ENCODE data around the gene SEM1. TPM values are rescaled to one million over a fixed set of nuclear protein-coding genes. Genes with fewer than 3 reads are reported as not detected.
"Not testable (repeated sequence)": the region's sequence is repeated elsewhere in the genome, so short reads cannot be mapped to it uniquely, and the experiment has no call there.

Gene SEM1
- total and polyA plus RNA-seq, 5 experiments from 2014 or later = 29.3 to 120 (median 112) TPM

DNA sequence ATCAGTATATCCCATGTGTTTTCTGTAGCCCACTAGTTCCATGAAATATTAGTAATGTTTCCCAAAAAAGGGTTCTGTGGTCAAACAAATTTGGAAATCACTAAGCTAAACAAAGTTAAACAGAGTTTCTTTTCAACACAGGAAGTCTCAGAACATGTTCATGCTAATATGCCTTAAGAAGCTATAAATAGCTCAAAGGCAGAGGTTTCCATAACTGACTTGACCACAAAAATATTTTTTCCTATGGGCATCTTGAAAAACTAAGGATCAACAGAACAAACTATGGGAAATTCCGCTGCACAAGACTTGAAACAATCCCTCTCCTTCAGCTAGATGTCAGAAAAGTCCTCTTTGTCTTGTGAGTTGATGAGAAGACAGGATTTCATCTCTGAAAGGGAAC is 59.7 kb downstream of the SEM1 start:
- Mint-ChIP-seq H3K27me3 (no peaks in the 10 kb centered on the region), H3K9me3 (peaks cover 0 to 8% (median 3%) of the 10 kb centered on the region in 9 donors), H3K36me3 (peaks cover 12 to 25% (median 12%) of the 10 kb centered on the region in 3 donors), H3K4me3 (no peak overlapping the region), H3K4me1 (peaks cover 0 to 8% (median under 1%) of the 10 kb centered on the region in 4 donors), H3K27ac (no peak overlapping the region)
- POLR2A ChIA-PET = no interaction called here
- ATAC-seq (no peak), DNase-seq (no peak)

DNA sequence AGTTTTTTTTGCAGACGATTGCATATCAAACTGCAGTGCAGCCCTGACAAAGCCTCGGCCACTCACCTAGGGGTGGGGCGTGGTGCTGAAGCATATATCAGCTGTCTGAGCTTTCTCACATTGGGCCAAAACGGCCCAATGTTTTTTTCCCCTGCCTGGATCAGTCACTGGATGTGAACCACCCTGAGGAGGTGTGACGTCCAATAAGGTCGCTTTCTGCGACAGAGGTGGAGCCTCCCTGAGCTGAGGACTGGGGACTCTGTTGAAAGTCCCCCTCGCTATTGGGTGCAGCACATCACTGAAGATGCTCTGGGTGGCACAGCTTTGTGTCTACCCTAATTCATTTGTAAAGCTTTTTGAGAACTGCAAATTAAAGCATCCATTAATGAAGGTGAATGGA is 60.9 kb downstream of the SEM1 start:
- no peak overlapping the region for H3K4me3 Mint-ChIP-seq
- peaks cover 0 to 8% (median 3%) of the 10 kb centered on the region in 9 donors for H3K9me3 Mint-ChIP-seq
- peaks cover 0 to 8% (median under 1%) of the 10 kb centered on the region in 4 donors for H3K4me1 Mint-ChIP-seq
- ATAC-seq (no peak), DNase-seq (no peak)
- H3K36me3 Mint-ChIP-seq = peaks cover 14 to 31% (median 17%) of the 10 kb centered on the region in 3 donors
- POLR2A ChIA-PET = no interaction called here
- no peaks in the 10 kb centered on the region for H3K27me3 Mint-ChIP-seq
- H3K27ac Mint-ChIP-seq = no peak overlapping the region

DNA sequence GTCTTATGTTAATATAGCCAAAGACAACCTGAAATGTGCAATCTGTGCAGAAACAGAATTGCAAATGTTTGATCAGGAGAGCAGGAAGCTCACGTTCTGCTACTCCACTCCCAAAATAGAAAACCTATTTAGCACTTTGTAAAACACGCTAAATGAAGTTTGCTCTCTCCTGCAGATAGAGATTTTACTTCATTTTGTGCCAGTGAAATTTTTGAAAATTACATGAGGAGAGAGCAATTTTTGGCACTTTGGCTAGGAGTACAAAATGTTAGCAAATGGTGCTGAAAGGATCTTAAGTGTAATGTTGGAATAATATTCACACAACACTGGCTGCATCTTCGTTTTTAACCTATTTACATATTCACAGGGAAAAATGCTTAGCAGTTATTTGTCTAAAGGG is 61.9 kb downstream of the SEM1 start:
- peaks cover 15 to 24% (median 19%) of the 10 kb centered on the region in 3 donors for H3K36me3 Mint-ChIP-seq
- ATAC-seq = no peak
- no peak for DNase-seq
- peaks cover 0 to 7% (median under 1%) of the 10 kb centered on the region in 9 donors for H3K9me3 Mint-ChIP-seq
- H3K4me3 Mint-ChIP-seq = no peak overlapping the region
- H3K27me3 Mint-ChIP-seq = no peaks in the 10 kb centered on the region
- no peak overlapping the region for H3K27ac Mint-ChIP-seq
- POLR2A ChIA-PET = no interaction called here
- peaks cover 0 to 8% (median under 1%) of the 10 kb centered on the region in 4 donors for H3K4me1 Mint-ChIP-seq

DNA sequence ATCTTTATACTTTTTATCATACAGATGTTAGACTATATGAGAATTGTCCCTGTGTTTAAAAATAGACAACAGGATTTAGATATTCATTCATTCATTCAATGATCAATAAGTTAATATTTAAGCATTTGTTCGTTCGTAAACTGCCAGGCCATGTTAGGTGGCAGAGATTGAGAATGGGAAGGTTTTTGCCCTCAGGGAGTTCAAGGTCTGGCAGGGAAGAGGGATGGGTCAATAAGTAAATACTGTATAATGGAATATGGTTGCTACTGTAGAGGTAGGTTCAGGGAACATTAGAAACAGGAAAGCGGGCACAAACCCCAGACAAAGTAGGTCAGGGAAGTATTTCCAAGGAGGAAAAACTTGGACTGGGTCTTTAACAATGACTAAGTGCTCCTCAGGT is 64.6 kb downstream of the SEM1 start:
- Mint-ChIP-seq H3K9me3 (peaks cover 0 to 3% (median 0%) of the 10 kb centered on the region in 9 donors), H3K36me3 (peaks cover 15 to 19% (median 17%) of the 10 kb centered on the region in 3 donors), H3K27me3 (no peaks in the 10 kb centered on the region), H3K27ac (no peak overlapping the region), H3K4me1 (peaks cover 0 to 7% (median under 1%) of the 10 kb centered on the region in 4 donors), H3K4me3 (no peak overlapping the region)
- POLR2A ChIA-PET = no interaction called here
- no peak for DNase-seq
- ATAC-seq = no peak

DNA sequence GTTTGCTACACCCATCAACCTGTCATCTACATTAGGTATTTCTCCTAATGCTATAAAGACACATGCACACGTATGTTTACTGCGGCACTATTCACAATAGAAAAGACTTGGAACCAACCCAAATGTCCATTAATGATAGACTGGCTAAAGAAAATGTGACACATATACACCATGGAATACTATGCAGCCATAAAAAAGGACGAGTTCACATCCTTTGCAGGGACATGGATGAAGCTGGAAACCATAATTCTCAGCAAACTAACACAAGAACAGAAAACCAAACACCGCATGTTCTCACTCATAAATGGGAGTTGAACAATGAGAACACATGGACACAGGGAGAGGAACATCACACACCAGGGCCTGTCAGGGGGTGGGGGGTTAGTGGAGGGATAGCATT is 66.2 kb downstream of the SEM1 start:
- POLR2A ChIA-PET = not testable (repeated sequence)

DNA sequence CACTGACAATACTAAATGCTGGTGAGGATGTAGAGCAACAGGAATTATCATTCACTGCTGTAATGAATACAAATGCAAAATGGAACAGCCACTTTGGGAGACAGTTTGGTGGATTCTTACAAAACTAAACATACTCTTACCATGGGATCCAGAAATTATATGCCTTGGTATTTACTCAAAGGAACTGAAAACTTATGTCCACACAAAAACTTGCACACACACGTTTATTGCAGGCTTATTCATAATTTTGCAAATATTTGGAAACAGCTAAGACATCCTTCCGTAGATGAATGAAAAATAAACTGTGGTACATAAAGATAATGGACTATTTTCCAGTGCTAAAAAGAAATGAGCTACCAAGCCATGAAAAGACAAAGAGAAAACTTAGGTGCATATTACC is 69.6 kb downstream of the SEM1 start:
- no peak overlapping the region for H3K4me3 Mint-ChIP-seq
- DNase-seq (no peak), ATAC-seq (no peak)
- H3K36me3 Mint-ChIP-seq = peaks cover 5 to 8% (median 7%) of the 10 kb centered on the region in 3 donors
- peaks cover 0 to 3% (median 0%) of the 10 kb centered on the region in 9 donors for H3K9me3 Mint-ChIP-seq
- H3K27ac Mint-ChIP-seq = no peak overlapping the region
- H3K4me1 Mint-ChIP-seq = no peaks in the 10 kb centered on the region
- POLR2A ChIA-PET = no interaction called here
- no peaks in the 10 kb centered on the region for H3K27me3 Mint-ChIP-seq

More for the DNA sequence above, 66.2 kb downstream of the SEM1 start:
- not testable (repeated sequence) for H3K9me3 Mint-ChIP-seq, H3K27ac Mint-ChIP-seq, H3K27me3 Mint-ChIP-seq, H3K4me3 Mint-ChIP-seq, ATAC-seq, DNase-seq, H3K4me1 Mint-ChIP-seq
- peaks cover 10 to 16% (median 15%) of the 10 kb centered on the region in 3 donors for H3K36me3 Mint-ChIP-seq
